NCI-H748 treated with DMSO at 0.1 percent for 48 hours (cell line): ENCODE measurements around the gene BID.

ENCODE experiments used
- DNase-seq: peaks from one replicate; lab custom pipeline; 2025; lab: John Stamatoyannopoulos, UW

BID gene

GRCh38 chr22:17774206-17774925 lies at the start of gene BID:
TSS of gene BID (minus strand) at chr22:17774469. CDS start at chr22:17750116, 24,353 bp downstream.
- no peak for DNase-seq

GRCh38 chr22:17823964-17824363 lies 49.7 kb upstream of the BID start:
- DNase-seq, result no peak

- no peak for DNase-seq
These were observed 49.0 kb upstream of the BID start for GRCh38 chr22:17823226-17823625.

- no peak for DNase-seq
These were observed 47.8 kb upstream of the BID start for GRCh38 chr22:17822087-17822486.

GRCh38 chr22:17820879-17821439 lies 46.7 kb upstream of the BID start:
- no peak for DNase-seq

- DNase-seq, result no peak
These were observed 44.4 kb upstream of the BID start for GRCh38 chr22:17818649-17819048.

GRCh38 chr22:17818180-17818579 lies 43.9 kb upstream of the BID start:
- DNase-seq, result no peak

GRCh38 chr22:17817511-17818065 lies 43.3 kb upstream of the BID start:
- no peak for DNase-seq

GRCh38 chr22:17817079-17817478 lies 42.8 kb upstream of the BID start:
- no peak for DNase-seq

GRCh38 chr22:17816649-17817048 lies 42.4 kb upstream of the BID start:
- DNase-seq, result no peak

- no peak for DNase-seq
These were observed 41.5 kb upstream of the BID start for GRCh38 chr22:17815703-17816254.

GRCh38 chr22:17814830-17815229 lies 40.6 kb upstream of the BID start:
- no peak for DNase-seq

GRCh38 chr22:17814084-17814483 lies 39.8 kb upstream of the BID start:
- DNase-seq, result no peak

- no peak for DNase-seq
These were observed 36.9 kb upstream of the BID start for GRCh38 chr22:17811119-17811518.

GRCh38 chr22:17810570-17811116 lies 36.4 kb upstream of the BID start:
- no peak for DNase-seq

- DNase-seq, result no peak
These were observed 34.6 kb upstream of the BID start for GRCh38 chr22:17808693-17809403.

- DNase-seq, result no peak
These were observed 33.5 kb upstream of the BID start for GRCh38 chr22:17807578-17808410.

- DNase-seq, result no peak
These were observed 32.8 kb upstream of the BID start for GRCh38 chr22:17807086-17807485.

GRCh38 chr22:17806437-17806836 lies 32.2 kb upstream of the BID start:
- no peak for DNase-seq

GRCh38 chr22:17804331-17805080 lies 30.2 kb upstream of the BID start:
- no peak for DNase-seq
